NOMO-1 (cell line): Measurements from ENCODE around the gene KDM4E.
"Not testable (repeated sequence)": the region's sequence is repeated elsewhere in the genome, so short reads cannot be mapped to it uniquely, and the experiment has no call there.

Experiments used
- DNase-seq, 2 experiments: peaks; one replicate each; lab custom pipeline; 2025; ENCODE audit not compliant: unreplicated experiment in 2 of 2; lab: John Stamatoyannopoulos, UW

KDM4E gene

DNA sequence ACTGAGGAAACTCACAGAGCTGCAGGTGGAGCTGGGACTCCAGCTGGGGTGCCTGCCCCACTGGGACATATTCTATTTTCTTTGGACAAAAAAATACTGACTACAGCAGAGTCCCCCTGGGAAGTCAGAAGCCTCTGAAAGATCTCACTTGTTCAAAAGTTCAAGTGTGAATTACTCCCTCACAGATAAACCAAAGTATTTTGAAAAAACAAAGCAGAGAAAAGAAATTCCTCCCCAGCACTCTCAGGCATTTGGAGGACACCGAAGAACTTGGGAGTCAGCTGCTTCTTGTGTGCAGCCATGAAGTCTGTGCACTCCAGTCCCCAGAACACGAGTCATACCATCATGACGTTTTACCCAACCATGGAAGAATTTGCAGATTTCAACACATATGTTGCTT, 24.1 kb downstream of the KDM4E start, which contains the start of gene KDM4F:
KDM4F (plus strand) TSS at position 301 of the 400 bp plus-strand sequence.
- DNase-seq: not testable (repeated sequence)

DNA sequence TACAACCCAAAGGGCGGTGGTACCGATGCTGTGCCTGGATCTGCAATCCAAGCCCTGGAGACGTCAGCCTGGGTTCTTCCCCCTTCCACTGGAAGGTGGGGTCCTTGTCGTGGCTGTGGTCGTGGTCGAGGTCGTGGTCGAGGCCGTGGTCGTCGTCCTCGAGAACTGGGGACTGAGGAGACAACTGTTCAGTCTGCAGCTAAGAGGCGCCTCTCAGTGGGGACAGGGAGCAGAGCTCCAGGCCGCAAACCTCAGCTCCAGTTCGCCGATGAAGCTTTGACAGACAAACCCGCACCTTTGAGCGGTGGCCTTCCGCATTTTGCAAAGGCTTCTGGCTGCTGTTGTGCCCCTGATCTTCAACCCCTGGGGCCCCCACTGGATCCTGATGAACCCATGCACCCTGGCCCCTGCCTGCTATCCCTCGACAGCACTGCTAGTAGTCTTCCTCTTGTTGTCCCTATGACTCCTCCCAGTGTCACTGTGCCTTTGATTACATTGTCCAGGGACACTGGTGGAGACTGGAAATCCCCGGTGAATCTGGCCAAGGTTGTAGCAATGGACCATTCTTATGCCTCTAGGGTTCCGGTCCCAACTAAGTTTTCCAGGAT, 25.6 kb downstream of the KDM4E start:
- no peak for DNase-seq

DNA sequence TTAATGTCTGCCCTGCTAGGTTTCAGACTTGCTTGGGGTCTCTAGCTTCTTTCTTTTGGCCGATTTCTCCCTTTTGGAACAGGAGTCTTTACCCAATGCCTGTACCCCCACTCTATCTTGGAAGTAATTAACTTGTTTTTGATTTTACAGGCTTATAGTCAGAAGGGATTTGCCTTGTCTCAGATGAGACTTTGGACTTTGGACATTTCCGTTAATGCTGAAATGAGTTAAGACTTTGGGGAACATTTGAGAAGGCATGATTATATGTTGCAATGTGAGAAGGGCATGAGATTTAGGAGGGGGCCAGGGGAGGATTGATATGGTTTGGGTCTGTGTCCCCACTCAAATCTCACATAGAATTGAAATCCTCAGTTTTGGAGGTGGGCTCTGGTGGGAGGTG, 29.3 kb downstream of the KDM4E start:
- no peak for DNase-seq

DNA sequence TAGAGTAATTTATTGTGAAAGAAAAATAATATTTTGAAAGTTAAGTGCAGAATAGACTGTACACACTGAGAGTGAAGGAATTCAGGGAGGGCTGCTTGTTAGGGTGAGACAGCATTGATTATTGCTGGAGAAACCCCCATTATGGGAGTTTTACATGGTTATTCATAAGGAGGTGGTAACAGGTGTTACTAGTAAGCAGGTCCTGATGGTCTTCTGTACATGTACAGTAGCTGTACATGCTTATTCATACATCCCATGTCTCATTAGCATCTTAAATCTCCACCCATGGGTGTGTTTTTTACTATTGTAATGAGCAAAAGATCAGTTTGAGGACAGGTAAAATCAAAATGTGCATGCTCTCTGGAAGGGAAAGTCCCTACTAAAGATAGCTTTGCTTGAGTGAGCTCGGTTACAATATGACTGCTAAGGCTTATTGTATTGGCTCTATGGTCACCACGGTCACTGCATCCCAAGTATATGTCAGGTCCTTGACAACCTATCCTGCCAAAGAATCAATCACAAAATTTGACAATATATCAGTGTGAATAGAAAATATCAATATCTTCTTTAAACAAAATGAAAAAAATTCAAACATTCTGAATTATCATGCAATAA, 30.3 kb downstream of the KDM4E start:
- no peak for DNase-seq

DNA sequence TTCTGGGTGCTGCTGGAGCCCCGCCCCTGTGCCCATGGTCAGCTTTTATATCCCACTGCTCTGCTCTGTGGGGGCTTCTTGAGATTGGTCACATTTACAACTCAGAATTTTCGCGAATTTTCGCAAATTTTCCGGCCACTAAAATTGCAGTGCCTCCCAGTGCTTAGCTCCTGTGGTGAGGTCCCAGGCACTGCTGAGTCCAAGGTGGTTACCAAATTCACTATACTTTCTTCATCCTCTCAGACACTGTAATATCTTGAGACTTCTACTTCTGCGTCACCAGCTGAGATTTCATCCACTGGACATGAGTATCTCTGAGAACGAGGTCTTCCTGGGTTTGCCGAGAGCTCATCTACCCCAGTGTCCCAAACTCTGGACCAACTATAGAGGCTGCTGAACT, 32.9 kb downstream of the KDM4E start:
- DNase-seq: no peak

DNA sequence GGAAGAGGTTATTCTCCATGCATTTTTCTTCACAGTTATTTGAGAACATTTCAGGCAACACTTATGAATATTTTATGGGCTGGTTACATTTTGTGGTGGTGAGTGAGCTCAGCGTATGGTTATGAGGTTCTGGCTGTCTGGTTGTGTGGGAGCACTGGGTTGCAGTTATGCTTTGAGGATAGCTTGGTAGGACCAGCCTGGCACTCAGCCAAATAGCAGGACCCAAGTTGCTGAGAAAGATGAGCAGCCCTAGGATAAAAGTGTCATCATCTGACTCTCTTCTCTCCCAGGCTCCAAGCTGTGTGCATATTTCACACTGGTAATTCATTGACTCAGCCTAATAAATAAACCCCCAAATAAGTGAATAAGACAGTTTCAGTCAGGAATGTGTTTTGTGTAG, 33.6 kb downstream of the KDM4E start:
- no peak for DNase-seq

DNA sequence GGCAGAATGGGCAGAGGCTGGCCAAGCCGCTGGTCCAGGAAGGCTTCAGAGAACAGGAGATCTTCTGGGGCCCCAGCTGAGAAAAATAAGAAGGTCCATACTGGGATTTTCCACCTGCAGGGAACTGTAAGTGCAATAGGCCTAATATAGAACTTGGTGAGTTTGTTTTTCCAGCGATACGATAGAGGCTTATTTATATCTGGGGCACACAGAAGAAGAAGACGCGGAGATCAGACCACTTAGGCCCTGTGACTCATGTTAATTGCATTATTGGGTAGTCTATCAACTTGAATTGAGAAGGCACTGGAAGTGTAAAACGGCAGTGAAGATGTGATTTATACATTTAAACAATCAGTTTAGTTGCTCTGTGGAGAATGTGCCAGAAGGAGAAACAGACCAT, 34.0 kb downstream of the KDM4E start:
- DNase-seq: no peak

DNA sequence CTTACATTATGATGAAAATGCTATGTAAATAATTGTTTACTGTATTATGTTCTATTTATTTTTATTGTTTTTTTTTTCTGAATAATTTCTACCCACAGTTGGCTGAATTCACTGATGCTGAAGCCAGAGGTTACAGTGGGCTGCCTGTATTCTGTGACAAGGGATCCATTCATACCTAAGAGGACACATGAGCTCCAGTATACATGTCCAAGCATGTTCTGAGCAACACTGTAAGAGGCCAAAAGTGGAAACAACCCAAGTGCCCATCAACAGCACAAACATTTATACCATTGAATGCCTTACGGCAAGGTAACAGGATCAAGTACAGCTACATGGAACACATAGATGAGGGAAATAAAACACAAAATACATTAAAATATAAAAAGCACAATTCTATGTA, 40.3 kb downstream of the KDM4E start:
- no peak for DNase-seq

DNA sequence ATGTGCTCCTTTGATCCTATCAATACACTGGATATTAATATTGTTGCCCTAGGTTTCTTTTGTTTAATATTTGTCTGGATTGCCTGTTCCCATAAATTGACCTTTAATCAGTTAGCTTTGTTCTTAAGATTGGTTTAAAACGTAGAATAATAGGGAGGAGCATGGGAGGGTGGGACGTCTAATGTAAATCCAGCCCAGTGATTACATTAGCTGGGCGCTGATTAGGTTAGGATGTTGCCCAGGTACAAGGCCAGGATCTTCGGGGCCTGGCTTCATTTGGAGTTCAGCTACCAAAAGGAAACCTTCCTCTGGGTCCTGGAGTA, 41.6 kb downstream of the KDM4E start, which contains the start of gene SRSF8:
SRSF8 (plus strand) TSS at position 204 of the 323 bp plus-strand sequence. CDS start 308 bp downstream, outside the sequence.
- DNase-seq: no peak

DNA sequence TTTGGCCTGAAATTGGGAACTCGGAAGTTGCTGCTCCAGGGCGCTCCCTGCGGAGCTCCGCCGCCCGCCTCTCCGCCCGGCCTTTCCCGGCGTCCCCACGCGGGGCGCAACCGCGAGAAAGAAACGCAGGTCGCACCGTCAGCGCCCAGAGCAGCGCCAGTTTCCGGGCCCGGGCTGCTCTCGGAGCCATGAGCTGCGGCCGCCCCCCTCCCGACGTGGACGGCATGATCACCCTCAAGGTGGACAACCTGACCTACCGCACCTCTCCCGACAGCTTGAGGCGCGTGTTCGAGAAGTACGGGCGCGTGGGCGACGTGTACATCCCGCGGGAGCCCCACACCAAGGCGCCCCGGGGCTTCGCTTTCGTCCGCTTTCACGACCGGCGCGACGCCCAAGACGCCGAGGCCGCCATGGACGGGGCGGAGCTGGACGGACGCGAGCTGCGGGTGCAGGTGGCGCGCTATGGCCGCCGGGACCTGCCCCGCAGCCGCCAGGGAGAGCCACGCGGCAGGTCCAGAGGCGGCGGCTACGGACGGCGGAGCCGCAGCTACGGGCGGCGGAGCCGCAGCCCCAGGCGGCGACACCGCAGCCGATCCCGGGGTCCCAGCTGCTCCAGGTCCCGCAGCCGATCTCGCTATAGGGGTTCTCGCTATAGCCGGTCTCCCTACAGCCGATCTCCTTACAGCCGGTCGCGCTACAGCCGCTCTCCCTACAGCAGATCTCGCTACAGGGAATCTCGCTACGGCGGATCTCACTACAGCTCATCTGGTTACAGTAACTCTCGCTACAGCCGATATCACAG, 42.2 kb downstream of the KDM4E start:
- peak; percentile 71 to 74 for DNase-seq

DNA sequence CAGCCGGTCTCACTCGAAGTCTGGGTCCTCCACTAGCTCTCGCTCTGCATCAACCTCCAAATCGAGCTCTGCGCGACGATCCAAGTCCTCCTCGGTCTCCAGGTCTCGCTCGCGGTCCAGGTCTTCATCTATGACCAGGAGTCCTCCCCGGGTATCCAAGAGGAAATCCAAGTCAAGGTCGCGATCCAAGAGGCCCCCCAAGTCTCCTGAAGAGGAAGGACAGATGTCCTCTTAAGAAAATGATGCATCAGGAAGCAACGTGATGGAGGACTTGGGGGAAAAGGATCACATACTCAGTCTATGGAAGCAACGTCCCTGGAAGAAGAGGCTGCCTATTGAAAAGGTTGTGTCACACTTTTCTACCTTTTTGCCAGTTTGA, 42.8 kb downstream of the KDM4E start:
- DNase-seq: peak in 1 of 2 experiments; percentile 43

DNA sequence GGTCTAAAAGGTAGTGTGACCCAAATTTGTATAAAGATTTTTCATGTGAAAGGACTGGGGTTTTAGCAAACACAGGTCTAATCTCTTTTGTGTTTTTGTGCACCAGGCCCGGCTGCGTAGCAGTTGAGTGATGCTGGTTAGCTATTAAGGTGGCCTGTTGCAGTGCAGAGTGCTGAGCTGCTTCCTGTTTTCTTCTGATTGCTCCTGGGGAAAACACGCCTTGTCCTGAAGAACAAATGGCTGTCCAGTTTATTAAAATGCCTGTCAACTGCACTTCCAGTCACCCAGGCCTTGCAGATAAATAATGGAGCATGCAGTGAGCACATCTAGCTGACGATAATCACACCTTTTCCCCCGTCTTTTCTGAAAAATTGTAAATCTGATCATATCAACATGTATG, 43.5 kb downstream of the KDM4E start:
- peak; percentile 87 to 97 for DNase-seq

DNA sequence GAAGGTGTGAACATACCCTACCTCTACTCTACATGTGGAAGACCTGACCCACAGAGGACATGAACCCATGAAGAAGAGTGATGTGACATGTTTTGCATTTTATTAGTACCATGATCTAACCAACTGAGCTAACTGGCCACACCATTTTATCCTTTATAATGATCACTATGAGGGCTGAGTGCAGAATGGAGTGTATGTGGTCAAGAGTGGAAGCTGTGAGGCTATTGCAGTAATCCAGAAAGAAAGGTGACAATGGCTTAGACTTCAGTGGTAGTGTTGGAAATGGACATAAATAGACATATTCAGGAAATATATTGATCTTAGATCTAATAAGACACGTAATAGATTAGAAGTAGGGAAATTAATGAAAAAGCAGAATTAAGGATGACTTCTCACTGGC, 45.4 kb downstream of the KDM4E start:
- peak in 1 of 2 experiments; percentile 7 for DNase-seq

DNA sequence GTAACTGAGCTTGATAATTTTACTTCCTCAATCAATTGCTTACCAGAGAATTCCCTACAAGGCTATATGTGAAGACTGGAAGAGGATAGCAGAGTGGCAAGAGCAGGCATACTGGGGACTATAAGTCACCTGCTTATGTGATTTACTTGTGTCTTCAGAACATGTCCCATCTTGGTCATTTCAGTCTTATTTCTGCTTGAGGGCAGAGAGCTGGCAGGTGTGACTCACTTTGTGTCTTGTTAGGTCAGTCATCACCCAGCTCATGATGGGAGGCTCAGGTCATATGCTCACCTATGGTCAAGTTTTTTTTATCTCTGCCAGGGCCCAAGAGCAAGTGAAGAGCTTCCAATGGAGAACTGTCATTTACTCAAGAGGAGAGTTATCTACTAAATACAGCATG, 47.9 kb downstream of the KDM4E start:
- DNase-seq: no peak

DNA sequence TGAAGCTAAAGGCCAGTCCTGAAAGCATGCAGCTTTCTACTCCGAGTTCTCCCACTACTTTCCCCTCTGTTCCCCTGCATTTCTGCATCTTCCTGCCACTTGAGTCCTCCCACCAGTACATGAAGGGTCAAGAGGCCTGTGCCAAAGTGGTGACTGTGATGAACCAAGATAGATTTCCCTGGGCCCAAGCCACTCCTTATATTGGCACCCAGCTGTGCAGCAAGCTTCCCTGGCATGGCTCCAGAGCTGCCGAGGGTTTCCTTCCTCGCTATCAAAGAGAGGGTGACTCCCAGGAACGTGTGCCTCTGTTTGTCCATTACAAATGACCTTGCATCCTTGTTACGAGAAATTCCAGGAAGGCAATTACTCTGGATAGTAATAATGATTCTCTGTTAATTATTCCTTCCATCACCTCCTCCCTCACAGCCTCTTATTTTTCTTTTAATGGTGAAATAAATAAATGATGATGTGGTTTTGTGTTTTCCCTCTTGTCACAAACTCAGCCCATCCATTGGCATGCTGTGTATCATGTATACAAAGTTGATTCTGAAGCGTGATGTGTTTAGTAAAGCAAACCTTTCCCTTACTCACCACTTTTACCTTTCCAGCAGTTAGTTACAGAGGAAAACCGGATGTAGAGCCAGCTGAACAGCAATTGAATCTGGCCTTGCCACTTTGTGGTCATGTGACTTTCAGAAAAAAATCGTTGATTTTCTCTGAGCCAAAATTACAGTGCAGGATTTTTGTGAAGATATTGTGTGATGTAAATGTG, 49.9 kb downstream of the KDM4E start:
- DNase-seq: no peak

DNA sequence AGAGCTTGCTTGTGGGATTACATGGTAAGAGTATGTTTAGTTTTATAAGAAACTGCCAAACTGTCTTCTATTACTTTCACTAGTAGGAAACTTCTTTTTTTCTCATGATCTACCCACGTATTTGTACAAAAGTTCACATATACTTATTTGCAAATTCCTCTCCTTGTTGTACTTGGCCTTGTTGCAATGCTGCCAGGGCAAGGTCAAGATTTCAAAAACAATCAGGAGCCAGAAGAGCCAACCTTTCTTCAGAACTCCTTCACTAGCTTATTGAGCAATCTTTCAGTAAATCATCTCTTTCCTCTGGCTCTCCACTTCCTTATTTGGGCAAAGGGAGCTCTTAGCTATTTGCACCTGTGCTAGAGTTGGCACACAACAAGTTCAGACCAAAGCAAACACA, 51.4 kb downstream of the KDM4E start:
- peak; percentile 72 to 84 for DNase-seq

DNA sequence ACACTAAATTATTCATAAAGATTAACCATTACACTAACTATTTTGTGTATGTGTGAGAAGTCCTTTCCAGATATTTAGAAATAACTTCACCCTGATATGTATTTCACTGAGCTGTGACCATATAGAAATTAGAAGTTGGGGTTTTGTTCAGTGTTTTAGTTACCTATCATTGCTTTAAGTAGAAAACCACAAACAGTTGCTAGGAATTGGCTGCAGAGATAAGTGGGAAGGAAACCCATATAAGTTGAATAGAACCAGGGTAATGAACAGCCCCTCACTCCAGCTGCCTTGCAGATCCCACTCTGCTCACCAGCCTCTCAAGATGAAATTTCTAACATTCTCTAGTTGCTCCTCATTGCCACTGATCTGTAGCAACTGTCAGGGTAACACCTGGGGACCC, 51.9 kb downstream of the KDM4E start:
- DNase-seq: no peak
